Muscle of leg (tissue), 11 donors: Measurements from ENCODE around the gene RPTOR. TPM values are rescaled to one million over a fixed set of nuclear protein-coding genes. Genes with fewer than 3 reads are reported as not detected.

Experiments used
- DNase-seq: peaks from one replicate; pipeline ENCODE4 v3.0.0; 2013
- H3K27ac ChIP-seq: one replicate; pipeline ENCODE4 v1.5.1; 2013; ENCODE audit warnings: mild to moderate bottlenecking, low read length, control low read depth
- H3K27me3 ChIP-seq: one replicate; pipeline ENCODE4 v1.6.1; 2013; ENCODE audit warnings: low read length; ENCODE audit not compliant: control insufficient read depth, insufficient read depth
- H3K36me3 ChIP-seq: one replicate; pipeline ENCODE4 v1.6.1; 2013; ENCODE audit warnings: low read length; ENCODE audit not compliant: control insufficient read depth, insufficient read depth
- H3K4me1 ChIP-seq: one replicate; pipeline ENCODE4 v1.6.1; 2013; ENCODE audit warnings: low read length; ENCODE audit not compliant: control insufficient read depth, insufficient read depth
- H3K4me3 ChIP-seq: one replicate; pipeline ENCODE4 v1.5.1; 2013; ENCODE audit warnings: low read length, control low read depth
- H3K9me3 ChIP-seq: replicated peaks from 2 replicates; pipeline ENCODE4 v1.6.1; 2013; ENCODE audit warnings: low read depth, low read length; ENCODE audit not compliant: control insufficient read depth
- WGBS: methylation state at CpG from one replicate; pipeline ENCODE4 v1.1.5; 2013; ENCODE audit warnings: missing lambda C conversion rate; ENCODE audit not compliant: insufficient coverage; 5-methylcytosine and 5-hydroxymethylcytosine counted together
- polyA plus RNA-seq, 8 donors: library from polyadenylated mRNA; unstranded; fragments of 120-200 nt; gene quantifications; one replicate each; pipeline versions ENCODE4 v1.2.1 to v1.2.3, GENCODE V29; 2013; ENCODE audit warnings: inconsistent platforms in 1 of 8, low replicate concordance in 1 of 8; ENCODE audit not compliant: insufficient read length in 8 of 8, insufficient read depth in 1 of 8
- total RNA-seq: library from RNA; stranded (reverse); fragments of 120-200 nt; gene quantifications from one replicate; pipeline ENCODE4 v1.2.4, GENCODE V29; 2013

Gene RPTOR
- total and polyA plus RNA-seq, 9 donors, result 17.3 to 23.7 (median 20.0) TPM

DNA sequence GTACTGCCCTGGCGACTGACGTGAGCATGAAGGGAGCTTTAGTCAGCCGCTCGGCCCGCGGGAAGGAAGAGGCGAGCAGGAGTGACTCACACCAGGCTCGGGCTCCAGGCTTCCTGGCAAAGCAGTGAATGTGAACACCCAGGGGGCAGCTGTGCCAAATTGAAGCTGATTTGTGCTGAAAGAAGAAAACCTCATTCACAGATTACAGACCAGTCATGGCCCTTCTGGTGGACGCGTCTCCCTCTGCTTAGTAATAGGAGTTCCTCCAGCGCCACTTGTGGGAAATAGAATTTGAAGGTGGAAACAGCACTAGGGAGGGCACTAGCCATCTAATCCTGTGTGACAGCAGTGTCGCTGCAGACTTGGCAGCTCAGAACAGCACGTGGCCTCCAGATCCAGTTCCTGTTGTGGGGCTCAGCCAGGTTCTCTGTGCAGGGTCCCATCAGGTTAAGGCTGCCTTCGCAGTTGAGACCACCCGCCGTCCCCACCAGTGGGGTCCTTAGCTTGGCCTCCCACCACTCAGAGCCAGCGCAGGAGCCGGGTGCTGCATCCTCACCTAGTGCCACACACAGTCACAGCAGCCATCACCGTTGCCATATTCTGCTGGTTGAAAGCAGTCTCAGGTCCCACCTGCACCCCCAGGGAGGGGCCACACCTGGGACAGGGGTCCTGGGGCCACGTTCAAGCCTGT lies 282.5 kb downstream of the RPTOR start:
- H3K9me3 ChIP-seq, result no peaks in the 10 kb centered on the region
- no peaks in the 10 kb centered on the region for H3K27me3 ChIP-seq
- H3K27ac ChIP-seq, result peak overlapping the region; percentile 37
- peaks cover 18% of the 10 kb centered on the region for H3K4me1 ChIP-seq
- peak; percentile 68 for DNase-seq
- H3K36me3 ChIP-seq, result peaks cover 30% of the 10 kb centered on the region
- 70% methylated on average over 16 of the region's 20 CpGs for WGBS
- H3K4me3 ChIP-seq, result no peak overlapping the region

DNA sequence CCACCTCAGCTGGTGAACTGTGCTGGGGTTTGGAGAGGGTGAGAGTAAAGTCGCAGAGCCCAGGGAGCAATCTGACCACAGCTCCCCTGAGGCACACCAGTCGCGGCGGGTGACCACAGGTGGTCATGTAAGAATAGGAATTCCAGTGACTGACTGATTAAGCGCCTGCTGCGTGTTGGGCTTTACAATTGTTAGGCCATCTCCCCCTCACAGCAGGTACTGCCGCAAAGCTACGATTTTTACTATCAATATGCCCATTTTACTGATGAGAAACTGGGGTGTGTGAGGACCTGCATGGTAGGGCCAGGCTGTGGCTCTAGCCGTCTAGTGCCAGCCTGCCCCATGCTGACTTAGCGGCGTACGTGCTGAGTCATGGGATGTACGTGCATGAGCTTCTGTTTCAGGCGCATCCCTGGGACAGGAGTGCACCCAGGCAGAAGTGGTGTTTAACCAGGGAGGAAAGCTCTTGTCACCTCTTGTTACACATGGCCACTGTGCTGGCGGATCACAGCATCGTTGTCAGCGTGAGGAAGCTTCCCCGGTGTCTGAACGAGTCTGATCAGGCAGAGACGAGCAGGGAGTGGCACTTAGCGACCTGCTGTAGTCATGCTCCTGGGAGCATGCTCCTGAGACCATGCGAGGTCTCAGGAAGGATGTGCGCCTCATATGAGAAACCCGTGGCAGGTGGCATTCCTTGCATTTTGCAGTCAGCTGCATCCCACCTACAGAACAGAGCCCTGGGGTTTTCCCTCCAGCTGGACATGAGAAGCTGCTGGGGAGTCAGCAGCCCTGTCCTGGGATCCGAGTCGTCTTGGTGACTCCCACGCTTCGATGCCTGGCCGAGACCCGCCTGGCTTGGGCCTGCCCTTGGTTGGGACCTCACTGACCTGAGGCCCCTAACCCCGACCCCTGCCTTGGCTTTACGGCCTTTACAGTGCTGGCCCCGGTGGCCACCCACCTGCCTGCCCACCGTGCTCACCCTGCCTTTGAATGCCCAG lies 283.3 kb downstream of the RPTOR start:
- WGBS, result 79% methylated on average over 25 of the region's 34 CpGs
- no peak for DNase-seq
- Histone ChIP-seq H3K27ac (no peak overlapping the region), H3K27me3 (no peaks in the 10 kb centered on the region), H3K9me3 (no peaks in the 10 kb centered on the region), H3K36me3 (peaks cover 30% of the 10 kb centered on the region), H3K4me3 (no peak overlapping the region), H3K4me1 (peaks cover 27% of the 10 kb centered on the region)

DNA sequence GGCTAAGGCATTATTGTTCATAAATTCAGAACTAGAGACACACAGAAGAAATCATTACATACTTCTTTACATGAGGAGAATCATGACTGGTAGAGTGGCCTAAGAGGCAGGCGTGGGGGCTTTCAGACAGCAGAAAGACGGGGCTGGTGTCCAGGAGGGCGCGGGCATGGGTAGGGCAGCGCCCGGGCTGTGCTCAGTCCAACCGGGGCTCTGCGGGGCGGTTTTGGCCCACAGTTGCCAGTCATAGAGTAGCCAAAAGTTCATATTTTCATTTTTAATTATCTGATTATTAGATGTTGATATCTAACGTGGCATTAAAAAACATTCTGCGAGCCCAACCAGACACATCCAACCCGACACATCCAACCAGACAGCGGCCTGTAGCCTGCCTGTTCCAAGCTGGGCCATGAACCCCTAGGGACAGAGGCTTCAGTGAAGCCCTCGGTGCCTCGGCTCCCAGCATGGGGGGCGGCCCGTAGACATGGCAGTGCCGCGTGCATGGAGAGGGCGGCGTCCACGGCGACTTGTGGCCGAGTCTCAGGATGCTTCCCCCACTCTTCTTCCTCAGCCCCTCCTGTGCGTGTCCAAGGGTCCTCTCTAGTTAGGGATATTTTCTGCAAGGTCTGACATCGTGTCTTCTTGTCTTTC lies 284.7 kb downstream of the RPTOR start:
- no peak for DNase-seq
- no peak overlapping the region for H3K4me3 ChIP-seq
- no peak overlapping the region for H3K27ac ChIP-seq
- H3K4me1 ChIP-seq, result peaks cover 39% of the 10 kb centered on the region
- 89% methylated on average over 20 of the region's 26 CpGs for WGBS
- H3K9me3 ChIP-seq, result no peaks in the 10 kb centered on the region
- H3K27me3 ChIP-seq, result no peaks in the 10 kb centered on the region
- peaks cover 26% of the 10 kb centered on the region for H3K36me3 ChIP-seq

DNA sequence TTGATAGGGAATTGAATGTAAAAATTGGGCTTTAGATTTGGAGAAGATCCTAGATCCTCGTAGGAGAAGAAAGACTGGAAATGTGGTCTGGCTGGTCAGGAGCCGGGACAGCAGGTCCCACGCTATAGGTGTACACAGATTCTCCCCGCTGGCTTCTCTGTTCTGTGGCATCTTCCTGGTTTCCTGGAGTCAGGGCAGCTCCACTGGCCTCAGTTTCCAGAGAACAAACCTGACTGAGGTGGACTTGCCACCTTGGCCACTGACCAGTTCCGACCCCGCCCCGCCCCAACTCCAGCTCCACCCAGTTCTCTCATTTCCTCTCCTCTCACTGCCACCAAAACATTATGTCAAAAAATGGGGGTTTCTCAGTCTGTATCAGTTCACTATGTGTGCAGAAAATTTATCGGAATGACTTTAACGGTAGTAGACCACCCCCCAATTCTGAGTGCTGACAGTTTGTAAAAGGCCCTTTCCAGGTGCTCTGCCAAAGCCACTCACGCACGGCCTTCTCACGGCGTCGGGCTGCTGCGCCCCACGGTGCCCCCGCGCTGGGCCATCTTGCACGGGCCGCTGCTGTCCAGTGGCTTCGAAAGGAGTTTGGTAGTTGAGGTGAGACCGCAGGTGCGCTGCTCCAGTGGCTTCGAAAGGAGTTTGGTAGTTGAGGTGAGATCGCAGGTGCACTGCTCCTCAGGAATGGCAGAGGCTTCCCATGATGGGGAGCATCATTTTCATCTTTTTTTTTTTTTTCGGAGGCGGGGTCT lies 285.6 kb downstream of the RPTOR start:
- H3K27me3 ChIP-seq, result no peaks in the 10 kb centered on the region
- no peak for DNase-seq
- peaks cover 47% of the 10 kb centered on the region for H3K4me1 ChIP-seq
- no peak overlapping the region for H3K27ac ChIP-seq
- H3K9me3 ChIP-seq, result no peaks in the 10 kb centered on the region
- WGBS, result 93% methylated on average over 20 of the region's 27 CpGs
- H3K4me3 ChIP-seq, result no peak overlapping the region
- H3K36me3 ChIP-seq, result peaks cover 23% of the 10 kb centered on the region

DNA sequence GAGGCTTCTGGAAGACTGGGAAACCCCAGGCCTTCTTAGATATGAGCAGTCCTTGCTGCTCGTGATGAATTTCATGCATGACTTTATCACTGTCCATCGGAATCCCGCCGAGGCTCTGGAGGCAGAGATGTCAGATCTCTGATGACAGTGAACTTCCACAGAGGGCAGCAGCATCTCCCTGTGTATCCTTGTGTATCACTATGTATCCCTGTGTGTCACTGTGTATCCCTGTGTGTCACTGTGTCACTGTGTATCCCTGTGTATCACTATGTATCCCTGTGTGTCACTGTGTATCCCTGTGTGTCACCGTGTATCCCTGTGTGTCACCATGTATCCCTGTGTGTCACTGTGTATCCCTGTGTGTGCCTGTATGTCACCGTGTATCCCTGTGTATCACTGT lies 286.9 kb downstream of the RPTOR start:
- no peak for DNase-seq
- H3K9me3 ChIP-seq, result no peaks in the 10 kb centered on the region
- H3K36me3 ChIP-seq, result peaks cover 17% of the 10 kb centered on the region
- no peak overlapping the region for H3K27ac ChIP-seq
- H3K4me1 ChIP-seq, result peaks cover 54% of the 10 kb centered on the region
- 92% methylated on average over 5 of the region's 6 CpGs for WGBS
- H3K4me3 ChIP-seq, result no peak overlapping the region
- H3K27me3 ChIP-seq, result no peaks in the 10 kb centered on the region

DNA sequence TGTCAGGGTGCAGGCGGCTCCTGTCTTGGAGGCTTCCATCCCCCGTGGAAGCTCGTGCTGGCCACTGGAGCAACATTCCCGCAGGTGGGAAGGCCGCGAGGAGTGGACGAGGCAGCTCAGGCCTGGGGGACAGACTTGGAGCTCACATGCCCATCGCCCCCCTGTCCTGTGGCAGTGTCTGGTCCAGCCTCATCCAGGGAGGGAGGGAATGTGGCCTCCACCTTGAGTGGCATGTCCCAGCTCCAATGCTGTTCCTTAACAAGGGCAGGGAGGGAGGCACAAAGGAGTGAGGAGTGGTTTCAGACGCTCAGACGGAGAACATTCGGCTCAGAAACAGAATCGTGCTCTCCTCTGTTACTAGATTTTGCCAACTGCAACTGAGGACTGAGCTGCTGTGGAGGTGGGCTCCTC lies 287.6 kb downstream of the RPTOR start:
- Histone ChIP-seq H3K4me1 (peaks cover 54% of the 10 kb centered on the region), H3K36me3 (peaks cover 16% of the 10 kb centered on the region), H3K27ac (peak overlapping the region; percentile 94), H3K4me3 (peak overlapping the region; percentile 47), H3K27me3 (no peaks in the 10 kb centered on the region), H3K9me3 (no peaks in the 10 kb centered on the region)
- peak; percentile 79 for DNase-seq
- WGBS, result 55% methylated on average over 12 of the region's 12 CpGs

DNA sequence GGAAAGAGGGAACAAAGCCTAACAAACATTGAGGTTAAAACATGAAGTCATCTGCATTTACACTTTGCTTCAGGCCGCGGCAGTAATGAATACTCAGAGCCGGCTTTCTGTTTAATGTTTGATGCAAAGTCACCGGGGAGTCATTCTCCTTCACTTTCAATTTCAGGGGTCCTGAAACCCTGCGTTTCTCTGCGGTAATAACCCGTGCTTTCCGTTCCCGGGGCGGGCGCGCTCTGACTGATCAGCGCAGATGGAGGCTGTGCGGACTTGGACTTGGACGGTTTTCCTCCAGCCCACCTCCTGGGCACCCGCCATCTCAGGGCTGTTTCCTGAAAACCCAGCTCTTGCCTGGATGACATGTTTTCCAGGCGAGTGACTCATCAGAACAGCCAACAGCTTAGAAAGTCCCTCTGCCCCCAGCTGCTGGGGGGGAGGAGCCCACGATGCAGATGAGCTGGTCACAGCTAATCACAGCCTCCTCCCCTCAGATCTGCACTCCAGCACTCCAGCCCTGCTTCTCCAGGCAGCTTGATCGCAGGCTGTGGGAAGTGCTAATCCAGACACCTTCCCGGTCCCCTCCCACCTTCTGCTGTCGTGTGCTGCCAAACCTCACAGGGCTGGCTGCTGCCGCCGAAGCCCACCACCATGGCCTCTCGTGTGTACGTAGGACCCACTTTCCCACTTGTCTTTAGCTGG lies 288.4 kb downstream of the RPTOR start:
- WGBS, result 0% methylated on average over 20 of the region's 25 CpGs
- H3K4me1 ChIP-seq, result peaks cover 56% of the 10 kb centered on the region

DNA sequence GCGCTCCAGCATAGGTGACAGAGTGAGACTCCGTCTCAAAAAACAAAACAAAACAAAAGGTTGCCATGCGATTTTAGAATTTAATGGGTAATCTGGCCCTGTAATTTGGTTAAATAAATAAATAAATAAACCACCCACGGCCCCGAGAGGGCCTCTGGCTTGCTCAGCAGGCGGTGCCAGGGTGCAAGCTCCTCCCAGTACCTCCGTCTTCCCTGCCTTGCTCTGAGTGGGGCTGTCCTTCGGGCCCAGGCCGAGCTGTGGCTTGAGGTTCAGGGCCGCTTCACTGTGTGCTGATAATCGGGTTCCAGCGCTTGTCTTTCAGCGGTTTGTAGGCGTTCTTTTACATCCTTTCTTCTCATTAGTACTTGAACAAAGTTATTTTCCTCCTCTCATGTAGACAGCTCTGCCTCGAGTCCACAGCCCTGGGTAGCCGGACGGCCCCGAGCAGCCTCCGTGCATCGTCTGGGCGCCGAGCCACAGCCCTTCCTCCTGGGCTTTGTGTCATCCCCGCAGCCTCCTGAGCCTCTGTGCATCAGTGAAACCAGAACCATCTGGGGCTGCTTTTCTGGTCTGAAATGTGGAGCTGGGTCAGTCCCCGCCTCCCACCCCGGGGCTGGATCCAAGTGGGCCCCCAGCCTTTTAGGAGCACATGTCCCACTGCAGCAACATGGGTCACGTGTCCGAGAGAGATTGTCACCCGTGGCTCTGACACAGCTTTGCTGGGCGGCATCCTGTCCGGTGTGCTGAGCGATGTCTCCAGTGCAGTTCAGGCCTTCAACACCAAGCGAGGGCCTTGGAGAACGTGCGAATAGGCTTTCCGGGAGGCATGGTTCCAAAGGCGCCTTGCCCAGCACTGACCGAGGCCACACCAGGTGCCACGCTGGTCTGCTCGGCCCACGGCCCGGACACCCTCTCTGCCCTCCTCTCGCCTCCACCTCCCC lies 289.6 kb downstream of the RPTOR start:
- Histone ChIP-seq H3K27me3 (no peaks in the 10 kb centered on the region), H3K36me3 (peaks cover 10% of the 10 kb centered on the region), H3K4me1 (peaks cover 68% of the 10 kb centered on the region), H3K4me3 (peak overlapping the region; percentile 6), H3K9me3 (no peaks in the 10 kb centered on the region), H3K27ac (peak overlapping the region; percentile 94)
- peak; percentile 93 for DNase-seq
- WGBS, result 33% methylated on average over 29 of the region's 42 CpGs

More for the DNA sequence above, 288.4 kb downstream of the RPTOR start:
- DNase-seq, result peak; percentile 99
- Histone ChIP-seq H3K4me3 (peak overlapping the region; percentile 47), H3K36me3 (peaks cover 13% of the 10 kb centered on the region), H3K27ac (peak overlapping the region; percentile 94), H3K9me3 (no peaks in the 10 kb centered on the region), H3K27me3 (no peaks in the 10 kb centered on the region)
